ENCODE results near the gene LRRC56. TPM values are rescaled to one million over a fixed set of nuclear protein-coding genes. Genes with fewer than 3 reads are reported as not detected.

Gene LRRC56
- polyA plus RNA-seq, 1 experiment, result 0.86 TPM

- CTCF ChIA-PET, result no interaction called here
- POLR2A ChIA-PET, result no interaction called here
- DNase-seq (ENCODE audit: low read depth, low spot score), result no peak
- Histone ChIP-seq H3K4me3 (ENCODE audit: low read depth, low read length) (no peak overlapping the region), H3K9me3 (ENCODE audit: control insufficient read depth, insufficient read depth, low read length) (no peaks in the 10 kb centered on the region; the same call in 1 of the 2 replicates), H3K27ac (ENCODE audit: low read depth, low read length) (no peak overlapping the region), H3K27me3 (ENCODE audit: control insufficient read depth, insufficient read depth, low read length) (no peaks in the 10 kb centered on the region)
- no peak for TF ChIP-seq CTCF (IDR thresholded peaks at IDR 0.05; ENCODE audit: low read depth, low read length)
Measured at GRCh38 chr11:596374-596773, 59.0 kb downstream of the LRRC56 start.

GRCh38 chr11:597166-597725 is 59.9 kb downstream of the LRRC56 start:
- H3K27ac ChIP-seq (ENCODE audit: low read depth, low read length), result no peak overlapping the region
- H3K4me3 ChIP-seq (ENCODE audit: low read depth, low read length), result no peak overlapping the region
- H3K27me3 ChIP-seq (ENCODE audit: control insufficient read depth, insufficient read depth, low read length), result no peaks in the 10 kb centered on the region
- no peak for DNase-seq (ENCODE audit: low read depth, low spot score)
- no peaks in the 10 kb centered on the region; the same call in 1 of the 2 replicates for H3K9me3 ChIP-seq (ENCODE audit: control insufficient read depth, insufficient read depth, low read length)
- CTCF ChIA-PET, result no interaction called here
- POLR2A ChIA-PET, result no interaction called here
- no peak for TF ChIP-seq CTCF (IDR thresholded peaks at IDR 0.05; ENCODE audit: low read depth, low read length)

- no peaks in the 10 kb centered on the region for H3K27me3 ChIP-seq (ENCODE audit: control insufficient read depth, insufficient read depth, low read length)
- no peak for TF ChIP-seq CTCF (IDR thresholded peaks at IDR 0.05; ENCODE audit: low read depth, low read length)
- POLR2A ChIA-PET, result no interaction called here
Measured at GRCh38 chr11:598005-598680, 60.8 kb downstream of the LRRC56 start.

GRCh38 chr11:601573-602245 is 64.4 kb downstream of the LRRC56 start:
- ChIA-PET POLR2A (no interaction called here), CTCF (no interaction called here)
- H3K27ac ChIP-seq (ENCODE audit: low read depth, low read length), result no peak overlapping the region
- no peaks in the 10 kb centered on the region; the same call in 1 of the 2 replicates for H3K9me3 ChIP-seq (ENCODE audit: control insufficient read depth, insufficient read depth, low read length)
- no peak for DNase-seq (ENCODE audit: low read depth, low spot score)
- TF ChIP-seq CTCF (IDR thresholded peaks at IDR 0.05; ENCODE audit: low read depth, low read length), result no peak
- H3K4me3 ChIP-seq (ENCODE audit: low read depth, low read length), result no peak overlapping the region
- no peaks in the 10 kb centered on the region for H3K27me3 ChIP-seq (ENCODE audit: control insufficient read depth, insufficient read depth, low read length)

More at GRCh38 chr11:598005-598680, 60.8 kb downstream of the LRRC56 start:
- no peaks in the 10 kb centered on the region; the same call in 1 of the 2 replicates for H3K9me3 ChIP-seq (ENCODE audit: control insufficient read depth, insufficient read depth, low read length)
- DNase-seq (ENCODE audit: low read depth, low spot score), result no peak
- H3K4me3 ChIP-seq (ENCODE audit: low read depth, low read length), result no peak overlapping the region
- CTCF ChIA-PET, result no interaction called here
- H3K27ac ChIP-seq (ENCODE audit: low read depth, low read length), result no peak overlapping the region

GRCh38 chr11:603154-603553 is 65.8 kb downstream of the LRRC56 start:
- no peak for DNase-seq (ENCODE audit: low read depth, low spot score)
- TF ChIP-seq CTCF (IDR thresholded peaks at IDR 0.05; ENCODE audit: low read depth, low read length), result no peak
- ChIA-PET POLR2A (no interaction called here), CTCF (no interaction called here)
- H3K4me3 ChIP-seq (ENCODE audit: low read depth, low read length), result no peak overlapping the region
- H3K9me3 ChIP-seq (ENCODE audit: control insufficient read depth, insufficient read depth, low read length), result no peaks in the 10 kb centered on the region; the same call in 1 of the 2 replicates
- no peak overlapping the region for H3K27ac ChIP-seq (ENCODE audit: low read depth, low read length)
- H3K27me3 ChIP-seq (ENCODE audit: control insufficient read depth, insufficient read depth, low read length), result no peaks in the 10 kb centered on the region
